ENCODE results near the gene CLEC4F.
A peak's percentile ranks its signal among the peaks of the same experiment; 100 is the strongest.

The CLEC4F gene

DNA sequence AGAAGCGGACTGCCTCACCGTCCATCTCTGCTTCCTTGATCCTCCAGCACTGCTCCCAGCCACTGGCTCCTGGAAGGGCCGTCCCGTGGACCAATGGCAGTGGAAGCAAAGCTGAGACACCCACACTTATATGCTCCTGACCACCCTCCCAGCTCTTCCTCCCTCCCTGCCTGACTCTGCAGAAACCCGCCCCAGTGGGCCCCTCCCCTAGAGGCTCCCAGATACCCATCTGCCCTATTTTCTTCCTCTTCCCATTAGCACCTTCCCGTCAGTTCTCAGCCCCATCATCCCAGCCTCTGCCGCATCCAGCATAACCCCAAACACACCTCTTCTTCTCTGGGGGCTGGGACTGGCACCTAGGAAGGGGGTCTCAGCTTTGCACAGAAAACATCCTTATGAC, at the start of gene CLEC4F:
Gene CLEC4F, minus strand, starts transcription at position 101 of the 400 bp plus-strand sequence. Its CDS starts 76 bp downstream, at position 25.
- no peaks in the 10 kb centered on the region for H3K9me3 ChIP-seq (ENCODE audit: control insufficient read depth in 2 of 2, low read length in 2 of 2)
- H3K27ac ChIP-seq (ENCODE audit: low read length): no peak within 1 kb of the TSS
- H3K4me1 ChIP-seq (ENCODE audit: control insufficient read depth, insufficient read depth, low read length): no peaks in the 10 kb centered on the region
- H3K36me3 ChIP-seq (ENCODE audit: control insufficient read depth in 2 of 2, insufficient read depth in 2 of 2, low read length in 2 of 2): no peaks in the 10 kb centered on the region
- H3K4me3 ChIP-seq (ENCODE audit: low read length in 2 of 2): no peak within 1 kb of the TSS
- H3K27me3 ChIP-seq (ENCODE audit: control insufficient read depth in 1 of 2, insufficient read depth in 2 of 2, low read length in 2 of 2): peaks cover 2 to 14% of the 10 kb centered on the region in 2 donors
- no peak within 1 kb of the TSS for H3K9ac ChIP-seq (ENCODE audit: low read length in 2 of 2)

GRCh38 chr2:70868970-70869369, 48.6 kb upstream of the CLEC4F start:
- no peak overlapping the region for H3K9ac ChIP-seq (ENCODE audit: low read length in 2 of 2)

GRCh38 chr2:70861777-70862625, 41.6 kb upstream of the CLEC4F start:
- H3K9ac ChIP-seq (ENCODE audit: low read length in 2 of 2): no peak overlapping the region
- H3K9me3 ChIP-seq (ENCODE audit: control insufficient read depth in 2 of 2, low read length in 2 of 2): no peaks in the 10 kb centered on the region
- H3K4me1 ChIP-seq (ENCODE audit: control insufficient read depth, insufficient read depth, low read length): no peaks in the 10 kb centered on the region
- H3K27me3 ChIP-seq (ENCODE audit: control insufficient read depth in 1 of 2, insufficient read depth in 2 of 2, low read length in 2 of 2): peaks cover 32 to 35% of the 10 kb centered on the region in 2 donors
- H3K27ac ChIP-seq (ENCODE audit: low read length): no peak overlapping the region
- no peaks in the 10 kb centered on the region for H3K36me3 ChIP-seq (ENCODE audit: control insufficient read depth in 2 of 2, insufficient read depth in 2 of 2, low read length in 2 of 2)
- peak overlapping the region in 1 of 2 donors; percentile 35 for H3K4me3 ChIP-seq (ENCODE audit: low read length in 2 of 2)

More at GRCh38 chr2:70868970-70869369, 48.6 kb upstream of the CLEC4F start:
- Histone ChIP-seq H3K36me3 (ENCODE audit: control insufficient read depth in 2 of 2, insufficient read depth in 2 of 2, low read length in 2 of 2) (no peaks in the 10 kb centered on the region), H3K27ac (ENCODE audit: low read length) (no peak overlapping the region), H3K4me1 (ENCODE audit: control insufficient read depth, insufficient read depth, low read length) (peaks cover 7% of the 10 kb centered on the region), H3K27me3 (ENCODE audit: control insufficient read depth in 1 of 2, insufficient read depth in 2 of 2, low read length in 2 of 2) (peaks cover 26 to 29% of the 10 kb centered on the region in 2 donors), H3K9me3 (ENCODE audit: control insufficient read depth in 2 of 2, low read length in 2 of 2) (no peaks in the 10 kb centered on the region), H3K4me3 (ENCODE audit: low read length in 2 of 2) (no peak overlapping the region)

DNA sequence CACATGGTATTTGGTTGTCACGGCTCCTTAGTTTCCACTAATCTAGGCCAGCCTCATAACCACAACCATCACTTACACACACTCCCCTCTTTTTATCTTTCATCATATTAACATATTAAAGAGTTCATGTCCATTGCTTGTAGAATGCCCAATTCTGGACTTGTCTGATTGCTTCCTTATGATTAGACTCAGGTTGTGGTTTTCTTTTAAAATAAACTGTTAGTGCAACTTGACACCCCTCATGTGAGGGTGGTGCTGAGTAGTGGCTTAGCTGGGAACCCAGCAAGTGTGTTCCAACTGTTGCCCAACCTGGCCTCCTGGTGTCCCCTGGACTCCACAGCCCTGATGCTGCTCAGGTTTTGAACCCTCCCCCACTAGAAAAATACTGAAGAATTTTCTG, 35.3 kb upstream of the CLEC4F start:
- Histone ChIP-seq H3K27ac (ENCODE audit: low read length) (no peak overlapping the region), H3K4me1 (ENCODE audit: control insufficient read depth, insufficient read depth, low read length) (no peaks in the 10 kb centered on the region), H3K36me3 (ENCODE audit: control insufficient read depth in 2 of 2, insufficient read depth in 2 of 2, low read length in 2 of 2) (no peaks in the 10 kb centered on the region), H3K4me3 (ENCODE audit: low read length in 2 of 2) (no peak overlapping the region), H3K9ac (ENCODE audit: low read length in 2 of 2) (no peak overlapping the region), H3K9me3 (ENCODE audit: control insufficient read depth in 2 of 2, low read length in 2 of 2) (no peaks in the 10 kb centered on the region), H3K27me3 (ENCODE audit: control insufficient read depth in 1 of 2, insufficient read depth in 2 of 2, low read length in 2 of 2) (peaks cover 5% of the 10 kb centered on the region in 2 donors)

DNA sequence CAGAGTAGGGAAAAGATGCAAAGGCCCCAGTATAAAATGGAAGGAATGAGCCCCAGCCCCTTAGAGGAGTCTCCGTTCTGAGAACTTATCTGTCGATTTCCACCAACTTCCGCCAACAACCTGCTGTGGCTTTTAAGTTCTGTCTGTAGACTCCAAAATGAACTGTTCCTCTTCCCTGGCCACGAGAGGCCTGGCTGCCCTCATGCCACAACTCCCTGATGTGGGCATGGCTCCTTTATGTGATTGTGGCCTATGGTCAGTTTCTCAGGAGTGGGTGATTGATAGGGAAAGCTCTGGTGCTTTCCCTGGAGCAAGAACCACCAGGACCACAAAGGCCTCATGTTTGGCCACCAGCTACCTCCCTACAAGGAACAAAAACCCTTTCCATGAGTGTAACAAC, 34.0 kb upstream of the CLEC4F start:
- H3K4me3 ChIP-seq (ENCODE audit: low read length in 2 of 2): no peak overlapping the region
- H3K27me3 ChIP-seq (ENCODE audit: control insufficient read depth in 1 of 2, insufficient read depth in 2 of 2, low read length in 2 of 2): no peaks in the 10 kb centered on the region
- H3K9me3 ChIP-seq (ENCODE audit: control insufficient read depth in 2 of 2, low read length in 2 of 2): no peaks in the 10 kb centered on the region
- H3K27ac ChIP-seq (ENCODE audit: low read length): no peak overlapping the region
- no peaks in the 10 kb centered on the region for H3K36me3 ChIP-seq (ENCODE audit: control insufficient read depth in 2 of 2, insufficient read depth in 2 of 2, low read length in 2 of 2)
- H3K4me1 ChIP-seq (ENCODE audit: control insufficient read depth, insufficient read depth, low read length): no peaks in the 10 kb centered on the region
- no peak overlapping the region for H3K9ac ChIP-seq (ENCODE audit: low read length in 2 of 2)

DNA sequence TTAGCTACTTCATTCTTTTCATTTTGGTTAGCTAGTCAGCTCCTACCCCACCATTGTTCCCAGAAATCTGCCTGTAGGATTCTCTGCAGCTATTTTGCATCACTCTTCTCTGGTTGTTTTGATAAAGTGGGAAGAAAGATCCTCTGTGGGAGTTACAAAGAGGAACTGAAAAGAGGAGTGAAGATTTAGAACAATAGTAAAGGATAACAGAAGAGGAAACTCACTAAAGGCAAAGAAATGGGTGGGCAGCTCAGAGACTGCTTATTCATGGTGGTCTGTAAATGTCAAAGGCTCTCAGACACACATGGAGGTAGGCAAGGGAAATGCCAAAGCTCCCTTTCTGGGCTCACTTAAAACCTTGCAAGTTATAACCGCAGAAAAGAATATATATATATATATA, 32.4 kb upstream of the CLEC4F start:
- Histone ChIP-seq H3K4me3 (ENCODE audit: low read length in 2 of 2) (no peak overlapping the region), H3K27me3 (ENCODE audit: control insufficient read depth in 1 of 2, insufficient read depth in 2 of 2, low read length in 2 of 2) (no peaks in the 10 kb centered on the region), H3K36me3 (ENCODE audit: control insufficient read depth in 2 of 2, insufficient read depth in 2 of 2, low read length in 2 of 2) (no peaks in the 10 kb centered on the region), H3K9ac (ENCODE audit: low read length in 2 of 2) (no peak overlapping the region), H3K9me3 (ENCODE audit: control insufficient read depth in 2 of 2, low read length in 2 of 2) (no peaks in the 10 kb centered on the region), H3K4me1 (ENCODE audit: control insufficient read depth, insufficient read depth, low read length) (no peaks in the 10 kb centered on the region), H3K27ac (ENCODE audit: low read length) (no peak overlapping the region)

DNA sequence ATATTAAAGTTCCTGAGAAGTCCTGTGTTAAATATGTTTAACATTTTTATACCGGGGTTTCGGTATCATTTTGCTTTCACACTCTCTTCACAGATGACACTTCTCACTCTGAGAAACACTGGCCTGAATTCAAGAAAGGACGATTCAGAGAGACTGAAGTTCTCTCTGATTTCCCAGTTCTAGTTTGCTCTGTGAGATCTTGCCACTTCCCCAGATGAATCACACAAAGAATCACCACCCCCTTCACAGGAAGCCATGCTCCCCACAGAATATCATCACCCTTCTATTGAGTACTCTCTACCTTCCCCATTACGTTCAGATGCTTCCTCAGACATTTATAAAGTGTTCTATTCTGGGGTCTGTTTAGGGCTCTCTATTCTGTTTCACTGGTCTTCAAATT, 31.3 kb upstream of the CLEC4F start:
- Histone ChIP-seq H3K4me1 (ENCODE audit: control insufficient read depth, insufficient read depth, low read length) (no peaks in the 10 kb centered on the region), H3K27ac (ENCODE audit: low read length) (no peak overlapping the region), H3K36me3 (ENCODE audit: control insufficient read depth in 2 of 2, insufficient read depth in 2 of 2, low read length in 2 of 2) (no peaks in the 10 kb centered on the region), H3K4me3 (ENCODE audit: low read length in 2 of 2) (no peak overlapping the region), H3K27me3 (ENCODE audit: control insufficient read depth in 1 of 2, insufficient read depth in 2 of 2, low read length in 2 of 2) (no peaks in the 10 kb centered on the region), H3K9me3 (ENCODE audit: control insufficient read depth in 2 of 2, low read length in 2 of 2) (no peaks in the 10 kb centered on the region), H3K9ac (ENCODE audit: low read length in 2 of 2) (no peak overlapping the region)

DNA sequence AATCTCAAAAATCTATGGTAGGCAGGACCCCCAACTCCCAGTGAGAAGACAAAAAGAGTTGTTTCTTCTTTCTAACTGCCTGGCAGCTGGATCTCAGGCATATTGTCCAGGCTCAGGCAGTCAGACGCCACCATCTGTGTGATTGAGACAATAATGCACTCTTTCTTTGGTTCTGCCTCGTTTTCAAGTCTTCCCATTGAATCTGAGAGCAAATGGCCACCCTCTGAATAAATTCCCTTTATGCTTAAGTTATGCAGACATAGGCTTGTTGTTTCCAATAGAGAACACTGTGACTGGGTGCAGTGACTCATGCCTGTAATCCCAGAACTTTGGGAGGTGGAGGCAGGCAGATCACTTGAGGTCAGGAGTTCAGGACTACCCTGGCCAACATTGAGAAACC, 30.5 kb upstream of the CLEC4F start:
- Histone ChIP-seq H3K9ac (ENCODE audit: low read length in 2 of 2) (no peak overlapping the region), H3K27ac (ENCODE audit: low read length) (no peak overlapping the region), H3K4me3 (ENCODE audit: low read length in 2 of 2) (no peak overlapping the region), H3K9me3 (ENCODE audit: control insufficient read depth in 2 of 2, low read length in 2 of 2) (no peaks in the 10 kb centered on the region), H3K27me3 (ENCODE audit: control insufficient read depth in 1 of 2, insufficient read depth in 2 of 2, low read length in 2 of 2) (no peaks in the 10 kb centered on the region), H3K36me3 (ENCODE audit: control insufficient read depth in 2 of 2, insufficient read depth in 2 of 2, low read length in 2 of 2) (no peaks in the 10 kb centered on the region), H3K4me1 (ENCODE audit: control insufficient read depth, insufficient read depth, low read length) (no peaks in the 10 kb centered on the region)

DNA sequence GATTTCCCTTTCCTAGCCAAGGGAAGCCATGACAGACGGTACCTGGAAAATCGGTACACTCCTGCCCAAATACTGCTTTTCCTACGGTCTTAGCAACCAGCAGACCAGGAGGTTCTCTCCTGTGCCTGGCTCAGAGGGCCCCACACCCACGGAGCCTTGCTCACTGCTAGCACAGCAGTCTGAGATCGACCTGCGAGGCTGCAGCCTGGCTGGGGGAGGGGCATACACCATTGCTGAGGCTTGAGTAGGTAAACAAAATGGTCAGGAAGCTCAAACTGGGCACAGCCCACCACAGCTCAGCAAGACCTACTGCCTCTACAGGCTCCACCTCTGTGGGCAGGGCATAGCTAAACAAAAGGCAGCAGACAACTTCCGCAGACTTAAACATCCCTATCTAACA, 22.0 kb upstream of the CLEC4F start:
- Histone ChIP-seq H3K27ac (ENCODE audit: low read length) (no peak overlapping the region), H3K9ac (ENCODE audit: low read length in 2 of 2) (no peak overlapping the region), H3K27me3 (ENCODE audit: control insufficient read depth in 1 of 2, insufficient read depth in 2 of 2, low read length in 2 of 2) (peaks cover 0 to 4% of the 10 kb centered on the region in 2 donors), H3K4me1 (ENCODE audit: control insufficient read depth, insufficient read depth, low read length) (no peaks in the 10 kb centered on the region), H3K36me3 (ENCODE audit: control insufficient read depth in 2 of 2, insufficient read depth in 2 of 2, low read length in 2 of 2) (no peaks in the 10 kb centered on the region), H3K4me3 (ENCODE audit: low read length in 2 of 2) (no peak overlapping the region), H3K9me3 (ENCODE audit: control insufficient read depth in 2 of 2, low read length in 2 of 2) (peaks cover 0 to 3% of the 10 kb centered on the region in 2 donors)

DNA sequence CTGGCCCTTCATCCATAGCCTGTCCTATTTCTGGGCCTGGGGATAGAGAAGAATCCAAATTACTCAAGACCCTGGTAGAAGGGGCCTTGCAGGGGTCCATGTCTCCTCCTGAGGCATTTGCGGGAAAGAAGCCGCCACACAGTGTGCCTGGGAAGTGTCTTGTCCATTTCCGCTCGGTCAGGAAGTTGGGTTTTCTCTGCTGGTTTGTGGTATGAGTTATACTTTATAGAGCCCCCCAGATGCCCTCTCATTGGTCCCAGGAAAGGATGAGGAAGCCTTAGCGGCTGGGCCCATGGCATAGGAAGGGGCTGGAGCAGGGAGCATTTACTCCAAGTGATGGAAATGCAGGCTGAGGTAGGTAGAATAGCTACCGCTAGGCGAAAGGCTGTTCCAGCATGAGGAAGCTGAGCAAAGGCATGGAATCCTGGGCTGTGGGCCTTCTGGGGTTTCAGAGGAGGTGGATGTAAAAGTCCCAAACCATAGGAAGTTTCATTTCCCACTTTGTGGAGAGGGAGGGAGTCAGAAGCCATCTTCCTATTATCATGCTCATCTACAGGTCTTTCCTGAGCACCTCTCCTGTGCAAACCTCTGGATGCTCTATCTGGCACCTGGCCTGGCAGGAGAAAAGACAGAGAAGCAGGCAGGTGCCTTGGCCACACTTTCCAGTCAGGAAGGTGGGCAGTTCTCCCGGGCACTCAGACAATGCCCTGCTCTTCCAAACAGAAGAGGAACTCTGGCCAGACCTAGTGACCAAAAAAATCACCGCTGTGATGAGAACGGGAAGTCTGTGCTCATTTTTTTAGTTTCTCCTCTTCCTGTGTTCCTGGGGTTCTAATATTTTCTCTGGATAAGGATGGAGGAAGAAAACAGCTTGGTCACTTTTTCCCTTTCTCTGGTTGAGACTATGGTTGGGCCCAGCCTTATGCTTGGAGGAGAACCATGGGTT, 17.9 kb upstream of the CLEC4F start:
- no peaks in the 10 kb centered on the region for H3K36me3 ChIP-seq (ENCODE audit: control insufficient read depth in 2 of 2, insufficient read depth in 2 of 2, low read length in 2 of 2)

More for the DNA sequence above, 17.9 kb upstream of the CLEC4F start:
- H3K9ac ChIP-seq (ENCODE audit: low read length in 2 of 2): no peak overlapping the region
- peaks cover 0 to 4% of the 10 kb centered on the region in 2 donors for H3K27me3 ChIP-seq (ENCODE audit: control insufficient read depth in 1 of 2, insufficient read depth in 2 of 2, low read length in 2 of 2)
- no peak overlapping the region for H3K27ac ChIP-seq (ENCODE audit: low read length)
- no peaks in the 10 kb centered on the region for H3K4me1 ChIP-seq (ENCODE audit: control insufficient read depth, insufficient read depth, low read length)
- H3K4me3 ChIP-seq (ENCODE audit: low read length in 2 of 2): no peak overlapping the region
- peaks cover 2 to 3% of the 10 kb centered on the region in 2 donors for H3K9me3 ChIP-seq (ENCODE audit: control insufficient read depth in 2 of 2, low read length in 2 of 2)
